CD14-positive monocyte (primary cell): ENCODE data around the gene ANKRD33. TPM values are rescaled to one million over a fixed set of nuclear protein-coding genes. Genes with fewer than 3 reads are reported as not detected.

ENCODE experiments used
- DNase-seq, 3 donors: peaks; one replicate each; pipeline ENCODE4 v3.0.0-alpha.2; 2011 to 2022
- H2AFZ ChIP-seq: 2 replicates; pipeline ENCODE4 v1.6.0; 2012; ENCODE audit warnings: mild to moderate bottlenecking, low read depth, low read length, inconsistent platforms; ENCODE audit not compliant: insufficient read depth, poor library complexity, severe bottlenecking
- H3K27ac ChIP-seq, 2 donors: 1 replicate in 1 of 2; 2 replicates in 1 of 2; pipeline ENCODE4 v1.5.1; 2012 to 2013; ENCODE audit warnings: low read length in 2 of 2, control low read depth in 1 of 2, inconsistent platforms in 1 of 2, low read depth in 1 of 2, mild to moderate bottlenecking in 1 of 2
- H3K27me3 ChIP-seq, 2 donors: one replicate each; pipeline versions ENCODE4 v1.6.0 to v1.6.1; 2011 to 2013; ENCODE audit warnings: low read length in 2 of 2; ENCODE audit not compliant: control insufficient read depth in 2 of 2, insufficient read depth in 2 of 2
- H3K36me3 ChIP-seq, 2 donors: replicated peaks in 1 of 2; 1 replicate in 1 of 2; 2 replicates in 1 of 2; pipeline versions ENCODE4 v1.5.1 to v1.6.1; 2012 to 2013; ENCODE audit warnings: low read length in 2 of 2, control low read depth in 1 of 2, inconsistent platforms in 1 of 2, mild to moderate bottlenecking in 1 of 2; ENCODE audit not compliant: insufficient read depth in 2 of 2, control insufficient read depth in 1 of 2
- H3K4me1 ChIP-seq, 2 donors: 1 replicate in 1 of 2; 2 replicates in 1 of 2; pipeline versions ENCODE4 v1.5.1 to v1.6.1; 2012 to 2013; ENCODE audit warnings: low read length in 2 of 2, control low read depth in 1 of 2, inconsistent platforms in 1 of 2, mild to moderate bottlenecking in 1 of 2, moderate library complexity in 1 of 2; ENCODE audit not compliant: insufficient read depth in 2 of 2, control insufficient read depth in 1 of 2
- H3K4me2 ChIP-seq: replicated peaks from 2 replicates; pipeline ENCODE3; 2012; ENCODE audit warnings: low read length, moderate library complexity, mild to moderate bottlenecking; ENCODE audit not compliant: poor library complexity, severe bottlenecking; ENCODE audit errors: extremely low read depth
- H3K4me3 ChIP-seq, 3 experiments: fragments of 200-600 bp in 1 of 3; sonication (generic) in 1 of 3; replicated peaks in 1 of 3; 1 replicate in 2 of 3; 2 replicates in 1 of 3; pipeline ENCODE4 v1.5.1; 2011 to 2013; ENCODE audit warnings: low read length in 3 of 3, mild to moderate bottlenecking in 3 of 3, control low read depth in 2 of 3, low read depth in 2 of 3, inconsistent platforms in 1 of 3, moderate library complexity in 1 of 3
- H3K79me2 ChIP-seq: 2 replicates; pipeline ENCODE4 v1.6.0; 2012; ENCODE audit warnings: mild to moderate bottlenecking, control low read depth, inconsistent platforms, low read length, moderate library complexity; ENCODE audit not compliant: insufficient read depth
- H3K9ac ChIP-seq: 2 replicates; pipeline ENCODE4 v1.6.0; 2017; ENCODE audit warnings: low read length, mild to moderate bottlenecking; ENCODE audit not compliant: insufficient read depth, poor library complexity, severe bottlenecking
- H3K9me3 ChIP-seq, 2 donors: replicated peaks in 1 of 2; 1 replicate in 1 of 2; 2 replicates in 1 of 2; pipeline versions ENCODE4 v1.5.1 to v1.6.1; 2012 to 2013; ENCODE audit warnings: low read length in 2 of 2, control low read depth in 1 of 2; ENCODE audit not compliant: control insufficient read depth in 1 of 2, insufficient read depth in 1 of 2
- H4K20me1 ChIP-seq: 2 replicates; pipeline ENCODE4 v1.6.0; 2012; ENCODE audit warnings: mild to moderate bottlenecking, low read length, control low read depth, moderate library complexity; ENCODE audit not compliant: insufficient read depth
- H3K27ac Mint-ChIP-seq, 7 donors: one replicate each; pipeline ENCODE4 v1.8.0; 2020; ENCODE audit warnings: mild to moderate bottlenecking in 7 of 7, mixed read lengths in 7 of 7, moderate library complexity in 6 of 7, inconsistent platforms in 2 of 7
- H3K27me3 Mint-ChIP-seq, 3 donors: one replicate each; pipeline ENCODE4 v1.8.0; 2021 to 2022; ENCODE audit warnings: low read depth in 3 of 3, mild to moderate bottlenecking in 3 of 3, mixed read lengths in 3 of 3, moderate library complexity in 3 of 3, inconsistent platforms in 1 of 3
- H3K36me3 Mint-ChIP-seq, 2 donors: one replicate each; pipeline ENCODE4 v1.8.0; 2020; ENCODE audit warnings: mixed read lengths in 2 of 2, inconsistent platforms in 1 of 2, mild to moderate bottlenecking in 1 of 2
- H3K4me1 Mint-ChIP-seq: one replicate; pipeline ENCODE4 v1.8.0; 2020; ENCODE audit warnings: mild to moderate bottlenecking, mixed read lengths
- H3K4me3 Mint-ChIP-seq, 2 donors: one replicate each; pipeline ENCODE4 v1.8.0; 2020; ENCODE audit warnings: mild to moderate bottlenecking in 2 of 2, mixed read lengths in 2 of 2, moderate library complexity in 1 of 2
- H3K9me3 Mint-ChIP-seq, 7 donors: one replicate each; pipeline ENCODE4 v1.8.0; 2020 to 2022; ENCODE audit warnings: mixed read lengths in 7 of 7, mild to moderate bottlenecking in 6 of 7, moderate library complexity in 6 of 7, inconsistent platforms in 2 of 7
- CTCF ChIP-seq: fragments of 200-600 bp; IDR thresholded peaks from one replicate; pipeline ENCODE4 v1.8.0; 2022; ENCODE audit warnings: antibody characterized with exemption, mild to moderate bottlenecking
- WGBS: methylation state at CpG from one replicate; pipeline ENCODE4 v1.1.5; 2013; ENCODE audit warnings: missing lambda C conversion rate; ENCODE audit not compliant: insufficient coverage; 5-methylcytosine and 5-hydroxymethylcytosine counted together
- intact Hi-C, 2 donors: fragments of 100-400 bp; cut with micrococcal nuclease; formaldehyde crosslinking; loops; one replicate each; pipeline versions ENCODE4 v1.15.0 to v1.15.1; 2023
- polyA plus RNA-seq, 3 donors: library from polyadenylated mRNA; depleted of rRNA in 1 of 3; unstranded in 2 of 3; stranded (reverse) in 1 of 3; fragments of 300-500 nt in 2 of 3; fragments of >200 nt in 1 of 3; fragmentation: Illumina TruSeq in 2 of 3; gene quantifications; 1 replicate in 2 of 3; 2 replicates in 1 of 3; pipeline ENCODE4 v1.2.3, GENCODE V29; 2012 to 2021

The ANKRD33 gene
- polyA plus RNA-seq, 3 donors = 0.07 TPM; not detected in 2

- no peaks in the 10 kb centered on the region for H4K20me1 ChIP-seq
- no peak overlapping the region for H2AFZ ChIP-seq
- intact Hi-C loops = no loop called here
- DNase-seq = no peak
- WGBS = 95% methylated on average over 5 of the region's 8 CpGs
- peaks cover 25 to 34% (median 30%) of the 10 kb centered on the region in 3 donors for H3K27me3 Mint-ChIP-seq
- H3K36me3 Mint-ChIP-seq = peaks cover 4 to 5% of the 10 kb centered on the region in 2 donors
- peaks cover 55% of the 10 kb centered on the region for H3K4me1 Mint-ChIP-seq
- H3K4me3 ChIP-seq = peak overlapping the region in 1 of 3 experiments; percentile 58
- H3K9ac ChIP-seq = no peak overlapping the region
- no peaks in the 10 kb centered on the region for H3K9me3 ChIP-seq
- peaks cover 0 to 5% (median 0%) of the 10 kb centered on the region in 7 donors for H3K9me3 Mint-ChIP-seq
- peak overlapping the region in 1 of 2 donors; percentile 59 for H3K4me3 Mint-ChIP-seq
- H3K27ac Mint-ChIP-seq = peak overlapping the region in 1 of 7 donors; percentile 14
- H3K4me1 ChIP-seq = peaks cover 55 to 66% of the 10 kb centered on the region in 2 donors
- no peak for TF ChIP-seq CTCF
- no peak overlapping the region for H3K4me2 ChIP-seq
- no peaks in the 10 kb centered on the region for H3K79me2 ChIP-seq
- H3K27me3 ChIP-seq = peaks cover 8 to 24% of the 10 kb centered on the region in 2 donors
- H3K27ac ChIP-seq = peak overlapping the region in 1 of 2 donors; percentile 16
- no peaks in the 10 kb centered on the region for H3K36me3 ChIP-seq
These were observed 37.6 kb upstream of the ANKRD33 start for GRCh38 chr12:51850081-51850964.

- 64% methylated on average over 2 of the region's 4 CpGs for WGBS
- H3K27me3 Mint-ChIP-seq = peaks cover 19 to 32% (median 27%) of the 10 kb centered on the region in 3 donors
- no peak for TF ChIP-seq CTCF
- intact Hi-C loops = no loop called here
- no peak for DNase-seq
- H3K4me1 ChIP-seq = peaks cover 55 to 66% of the 10 kb centered on the region in 2 donors
- no peak overlapping the region for H2AFZ ChIP-seq
- H3K9me3 ChIP-seq = no peaks in the 10 kb centered on the region
- no peak overlapping the region for H3K9ac ChIP-seq
- H3K27ac Mint-ChIP-seq = peak overlapping the region in 2 of 7 donors; percentile 26 to 74
- peak overlapping the region; percentile 59 for H3K4me2 ChIP-seq
- no peaks in the 10 kb centered on the region for H4K20me1 ChIP-seq
- peaks cover 0 to 4% (median 0%) of the 10 kb centered on the region in 7 donors for H3K9me3 Mint-ChIP-seq
- H3K4me3 ChIP-seq = peak overlapping the region in 1 of 3 experiments; percentile 58
- H3K27me3 ChIP-seq = peaks cover 7 to 19% of the 10 kb centered on the region in 2 donors
- H3K27ac ChIP-seq = peak overlapping the region; percentile 4 to 66
- H3K4me1 Mint-ChIP-seq = peaks cover 55% of the 10 kb centered on the region
- peaks cover 4 to 5% of the 10 kb centered on the region in 2 donors for H3K36me3 Mint-ChIP-seq
- H3K4me3 Mint-ChIP-seq = peak overlapping the region in 1 of 2 donors; percentile 72
- H3K36me3 ChIP-seq = no peaks in the 10 kb centered on the region
- no peaks in the 10 kb centered on the region for H3K79me2 ChIP-seq
These were observed 37.0 kb upstream of the ANKRD33 start for GRCh38 chr12:51850965-51851299.
